Measurements from ENCODE around the gene ZNF501. TPM values are rescaled to one million over a fixed set of nuclear protein-coding genes. Genes with fewer than 3 reads are reported as not detected.

The ZNF501 gene
- total RNA-seq, result 1.1 TPM

DNA sequence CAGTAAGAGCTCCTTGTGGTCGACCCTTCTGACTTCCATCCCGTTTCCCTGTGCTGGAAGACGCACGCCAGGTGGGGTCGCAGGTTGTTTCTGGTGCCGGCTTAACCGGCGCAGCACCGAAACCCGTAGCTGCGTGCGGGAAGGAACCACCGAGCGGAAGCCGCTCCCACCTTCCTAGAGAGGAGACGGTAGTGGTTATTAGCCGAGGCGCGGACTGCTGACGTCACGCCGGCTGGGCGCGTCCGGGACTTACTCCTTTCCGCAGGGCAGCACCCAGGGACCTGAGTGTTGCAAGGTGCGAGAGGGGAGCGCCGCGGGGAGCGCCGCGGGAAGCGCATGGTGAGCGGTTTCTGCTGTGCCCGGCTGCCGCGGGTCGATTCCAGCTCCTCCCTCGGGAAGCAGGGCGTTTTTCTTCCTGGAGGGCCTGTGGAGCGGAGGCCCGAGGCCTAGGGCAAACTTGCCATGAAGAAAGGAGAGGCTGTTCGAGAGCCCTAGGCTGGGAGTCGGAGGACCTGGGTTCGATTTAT is at the start of gene ZNF501:
Gene ZNF501 (plus strand): TSS at position 252 of the 527 bp plus-strand sequence. CDS start 4,787 bp downstream, outside the sequence.
- peak; percentile 100 for ATAC-seq

DNA sequence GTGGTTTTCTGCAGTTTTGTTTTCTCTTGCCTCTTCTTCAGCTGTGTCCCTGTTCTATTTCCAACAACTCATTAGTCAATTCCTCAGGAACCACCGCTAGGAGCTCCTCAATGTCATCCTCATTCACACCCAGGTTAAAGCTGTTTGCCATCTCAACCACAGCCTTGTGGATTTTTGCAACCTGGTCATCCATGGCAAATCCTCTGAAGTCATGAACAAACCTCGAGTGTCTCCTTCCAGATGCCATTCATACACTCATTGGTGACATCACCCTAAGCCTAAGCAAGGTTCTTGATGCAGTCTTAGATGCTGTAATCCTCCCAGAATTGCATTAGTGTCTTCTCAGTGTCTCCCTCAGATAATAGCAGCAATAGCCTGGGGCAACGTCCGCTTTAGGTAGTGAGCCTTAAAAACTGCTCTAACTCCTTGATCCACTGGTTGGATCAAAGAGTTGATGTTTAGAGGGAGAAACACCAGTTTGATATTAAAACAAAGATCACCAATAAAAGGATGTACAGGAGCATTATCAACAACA is 48.4 kb upstream of the ZNF501 start:
- no peak for ATAC-seq

DNA sequence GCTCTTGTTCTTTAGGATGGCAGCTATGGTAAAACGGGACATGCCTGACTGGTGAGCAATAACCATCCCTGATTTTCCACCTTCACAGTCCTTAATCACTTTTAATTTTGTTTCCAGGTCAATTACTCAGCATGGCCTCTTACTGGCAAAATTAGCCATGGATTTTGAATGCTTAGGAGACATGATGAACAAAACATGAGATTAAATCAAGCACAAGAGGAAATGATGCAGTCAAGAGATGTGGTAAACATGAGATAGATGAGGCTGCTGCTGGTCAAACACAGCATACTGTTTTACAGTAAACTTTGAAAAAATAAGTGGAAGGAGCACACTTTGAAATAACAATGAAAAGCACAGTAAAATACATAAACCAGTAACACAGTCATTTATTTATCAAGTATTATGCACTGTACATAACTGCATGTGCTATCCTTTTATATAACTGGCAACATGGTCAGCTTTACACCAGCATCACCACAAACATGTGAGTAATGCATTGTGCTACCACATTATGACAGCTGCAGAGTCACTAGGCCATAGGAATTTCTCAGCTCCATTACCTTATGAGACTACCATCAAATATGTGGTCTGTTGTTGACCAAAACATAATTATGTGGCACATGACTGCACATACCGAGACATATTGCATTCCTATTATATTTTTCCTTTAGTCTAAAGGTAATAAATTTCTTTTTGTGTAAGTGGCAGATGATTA is 47.1 kb upstream of the ZNF501 start:
- ATAC-seq, result no peak

GRCh38 chr3:44685128-44685800 is 44.2 kb upstream of the ZNF501 start:
- peak; percentile 68 for ATAC-seq

DNA sequence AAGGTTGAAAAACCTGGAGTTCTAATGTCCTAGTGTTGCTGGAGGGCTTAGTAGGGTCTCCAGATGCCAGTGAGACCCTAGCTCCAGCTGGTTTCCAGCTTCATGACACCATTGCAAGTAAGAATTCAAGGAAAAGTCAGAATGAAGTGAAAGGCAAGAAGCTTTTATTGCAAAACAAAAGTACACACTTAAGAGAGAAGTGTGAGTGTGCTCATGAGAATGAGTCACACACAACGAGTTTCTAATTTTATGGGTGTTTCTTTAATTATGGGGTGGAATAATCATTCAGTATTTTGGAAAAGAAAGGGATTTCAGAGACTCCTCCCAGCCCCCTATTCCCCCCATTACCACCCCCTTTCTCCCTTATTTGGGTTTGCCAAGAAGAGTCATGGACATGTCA is 41.5 kb upstream of the ZNF501 start:
- no peak for ATAC-seq

GRCh38 chr3:44712455-44713075 is 16.9 kb upstream of the ZNF501 start, which contains the start of gene ZNF502:
ZNF502 (plus strand) TSS chr3:44712660; CDS start chr3:44720262, 7,602 bp downstream.
- peak; percentile 92 for ATAC-seq

GRCh38 chr3:44721231-44722102 is 8.0 kb upstream of the ZNF501 start:
- no peak for ATAC-seq

- no peak for ATAC-seq
Observed at GRCh38 chr3:44722103-44722401, 7.4 kb upstream of the ZNF501 start.

GRCh38 chr3:44734646-44735168 is 5.3 kb downstream of the ZNF501 start:
- no peak for ATAC-seq

GRCh38 chr3:44761101-44761423 is 31.6 kb downstream of the ZNF501 start:
- no peak for ATAC-seq

GRCh38 chr3:44761424-44762169 is 32.2 kb downstream of the ZNF501 start, which contains the start of the genes KIAA1143 and KIF15:
KIAA1143 (minus strand) TSS chr3:44761619; CDS start chr3:44761602, 17 bp downstream.
KIF15 (plus strand) TSS chr3:44761794; CDS start chr3:44761866, 72 bp downstream.
- ATAC-seq, result peak; percentile 100

DNA sequence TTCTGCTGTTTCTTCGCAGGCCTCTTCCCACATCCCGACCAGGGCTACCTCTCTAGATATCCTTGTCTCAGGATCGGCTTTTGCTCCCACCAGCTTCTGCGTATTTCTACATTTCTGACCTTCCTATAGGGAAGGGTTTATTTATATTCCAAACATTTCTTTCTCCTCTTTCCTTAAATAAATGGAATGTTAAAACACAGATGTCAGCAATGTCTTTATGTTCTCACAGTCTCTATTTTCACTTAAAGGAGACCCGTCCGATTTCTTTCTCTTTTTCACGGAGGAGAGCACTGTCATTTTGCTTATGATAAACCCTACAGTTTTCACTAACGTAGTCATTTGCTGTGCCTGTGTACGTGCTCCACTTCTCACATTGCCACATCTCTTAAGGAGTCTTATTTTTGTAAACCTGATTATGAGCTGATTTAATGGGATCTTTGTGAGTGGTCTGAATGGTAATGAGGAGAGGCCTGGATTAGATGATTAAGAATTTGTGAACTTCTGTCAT is 32.8 kb downstream of the ZNF501 start:
- no peak for ATAC-seq

DNA sequence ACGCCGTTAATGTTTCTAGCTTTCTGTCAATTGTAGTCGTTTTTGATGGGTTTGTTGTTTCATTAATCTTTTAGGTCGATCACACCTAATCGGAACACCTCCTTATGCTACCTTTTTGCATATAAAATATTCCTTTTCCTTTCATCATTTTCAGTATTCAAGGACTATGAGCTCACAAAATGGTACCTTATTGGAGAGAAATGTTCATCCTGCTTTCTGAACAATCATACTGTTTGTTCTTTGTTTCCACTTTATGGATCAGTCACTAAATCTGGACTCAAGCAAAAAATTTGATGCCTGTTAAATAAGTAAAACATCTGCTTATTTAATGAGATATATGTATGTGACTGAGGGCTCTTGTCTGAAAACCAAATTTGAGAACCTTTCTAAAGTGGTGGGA is 33.3 kb downstream of the ZNF501 start:
- ATAC-seq, result no peak

- ATAC-seq, result no peak
Observed at GRCh38 chr3:44764248-44764647, 34.8 kb downstream of the ZNF501 start.

GRCh38 chr3:44771424-44772098 is 42.1 kb downstream of the ZNF501 start:
- no peak for ATAC-seq

- no peak for ATAC-seq
Observed at GRCh38 chr3:44772099-44772442, 42.6 kb downstream of the ZNF501 start.

DNA sequence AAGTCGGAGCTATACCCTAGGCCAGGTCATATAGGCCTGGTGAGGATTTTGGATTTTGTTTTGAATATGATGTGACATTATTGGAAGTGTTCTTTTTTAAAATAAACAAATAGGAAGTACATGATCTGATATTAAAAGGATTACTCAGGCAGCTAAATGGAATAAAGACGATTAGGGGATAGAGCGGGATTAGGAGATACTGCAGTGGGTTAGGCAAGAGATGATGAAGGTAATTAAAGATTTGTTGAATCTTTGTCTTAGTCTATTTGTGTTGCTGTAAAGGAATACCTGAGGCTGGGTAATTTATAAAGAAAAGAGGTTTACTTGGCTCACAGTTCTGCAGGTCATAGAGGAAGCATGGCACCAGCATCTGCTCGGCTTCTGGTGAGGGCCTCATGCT is 53.5 kb downstream of the ZNF501 start:
- ATAC-seq, result no peak
